HG03565 (cell line): ENCODE data around the gene GLRX.

Experiments used
- ATAC-seq: cut with Tn5 transposase; IDR thresholded peaks from one replicate; pipeline ENCODE4 v1.9.1; 2021; ENCODE audit warnings: mild to moderate bottlenecking, moderate library complexity; ENCODE audit not compliant: unreplicated experiment

The GLRX gene

DNA sequence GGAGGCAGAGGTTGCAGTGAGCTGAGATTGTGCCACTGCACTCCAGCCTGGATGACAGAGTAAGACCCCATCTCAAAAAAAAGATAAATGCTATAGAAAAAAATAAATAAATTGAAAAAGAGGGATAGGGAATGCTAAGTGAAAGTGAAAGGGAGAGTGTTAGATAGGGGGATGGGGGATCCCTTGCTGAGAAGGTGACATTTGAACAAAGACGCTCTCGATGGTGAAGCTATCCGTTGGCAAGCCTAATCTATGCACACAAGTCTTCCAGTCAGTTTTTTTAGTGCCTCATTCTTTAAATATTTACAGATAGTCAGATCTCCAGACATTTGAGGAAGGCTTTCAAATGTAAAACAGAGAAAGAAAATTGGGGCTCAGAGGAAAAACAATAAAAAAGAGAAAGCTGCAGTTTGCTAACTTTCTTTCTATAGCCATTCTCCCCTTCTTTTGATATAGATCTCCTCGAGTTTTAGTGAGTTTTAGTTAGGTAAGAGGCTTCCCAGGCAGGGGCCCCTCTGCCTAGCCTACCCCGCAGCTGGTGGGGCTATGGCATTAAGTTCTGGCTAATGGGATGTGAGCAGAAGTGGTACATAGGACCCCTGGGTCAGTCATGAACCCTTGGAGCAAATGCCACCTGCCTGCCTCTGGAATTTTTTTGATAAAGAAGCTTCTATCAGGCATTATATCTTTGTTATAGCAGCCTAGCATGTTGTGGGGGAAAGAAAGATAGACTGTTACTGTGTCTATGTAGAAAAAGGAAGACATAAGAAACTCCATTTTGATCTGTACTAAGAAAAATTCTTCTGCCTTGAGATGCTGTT is 12.0 kb downstream of the GLRX start:
- ATAC-seq = no peak

- ATAC-seq = no peak
Observed at GRCh38 chr5:95809414-95809960, 13.0 kb downstream of the GLRX start.

- ATAC-seq = peak; percentile 98
Observed at GRCh38 chr5:95808686-95809413, 13.7 kb downstream of the GLRX start.

DNA sequence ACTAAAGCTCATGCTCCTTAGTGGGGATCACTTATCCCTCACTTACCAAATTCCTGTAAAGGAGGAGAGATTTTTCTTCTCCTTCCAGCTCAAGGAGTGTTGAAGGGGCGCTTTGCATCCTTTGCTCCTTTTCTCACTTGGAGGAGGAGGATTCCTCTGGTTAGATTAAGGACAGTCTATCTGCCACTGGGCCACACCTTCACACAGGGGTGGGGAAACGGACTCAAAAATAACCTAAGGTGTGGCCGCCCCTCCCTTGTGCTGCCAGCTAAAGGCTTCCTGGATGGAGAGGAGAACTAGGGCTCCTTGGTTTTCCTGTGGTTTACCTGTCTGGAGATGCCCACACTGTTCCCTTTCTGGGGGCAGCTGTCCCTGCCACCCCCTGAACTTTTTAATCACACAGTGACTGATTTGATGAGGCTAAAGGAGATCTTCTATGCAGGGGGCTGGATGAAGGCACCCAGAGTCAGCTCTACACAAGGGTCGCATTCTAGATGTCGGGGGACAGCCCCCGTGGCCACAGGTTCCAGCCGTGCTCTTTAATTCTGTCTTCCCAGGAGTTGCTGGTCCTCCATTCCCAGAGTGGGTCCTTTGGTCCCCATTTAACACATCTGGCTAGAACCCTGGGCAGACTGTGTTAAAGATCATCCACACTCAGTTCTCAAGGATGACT is 14.4 kb downstream of the GLRX start:
- no peak for ATAC-seq

DNA sequence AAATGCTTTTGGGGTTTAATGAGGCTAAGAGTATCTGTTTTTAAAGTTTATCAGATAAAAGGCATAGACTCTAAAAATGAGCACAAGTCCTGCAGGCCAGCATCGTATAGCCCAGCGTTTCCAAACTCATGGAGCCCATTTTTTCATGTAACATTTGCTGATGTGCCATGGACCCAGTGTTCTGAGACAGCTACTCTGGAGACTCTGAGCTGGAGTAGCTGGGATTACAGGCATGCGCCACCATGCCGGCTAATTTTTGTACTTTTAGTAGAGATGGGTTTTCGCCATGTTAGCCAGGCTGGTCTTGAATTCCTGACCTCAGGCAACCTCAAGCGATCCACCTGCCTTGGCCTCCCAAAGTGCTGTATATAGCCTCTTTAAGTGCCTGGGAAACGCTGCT is 15.8 kb downstream of the GLRX start:
- ATAC-seq = no peak

DNA sequence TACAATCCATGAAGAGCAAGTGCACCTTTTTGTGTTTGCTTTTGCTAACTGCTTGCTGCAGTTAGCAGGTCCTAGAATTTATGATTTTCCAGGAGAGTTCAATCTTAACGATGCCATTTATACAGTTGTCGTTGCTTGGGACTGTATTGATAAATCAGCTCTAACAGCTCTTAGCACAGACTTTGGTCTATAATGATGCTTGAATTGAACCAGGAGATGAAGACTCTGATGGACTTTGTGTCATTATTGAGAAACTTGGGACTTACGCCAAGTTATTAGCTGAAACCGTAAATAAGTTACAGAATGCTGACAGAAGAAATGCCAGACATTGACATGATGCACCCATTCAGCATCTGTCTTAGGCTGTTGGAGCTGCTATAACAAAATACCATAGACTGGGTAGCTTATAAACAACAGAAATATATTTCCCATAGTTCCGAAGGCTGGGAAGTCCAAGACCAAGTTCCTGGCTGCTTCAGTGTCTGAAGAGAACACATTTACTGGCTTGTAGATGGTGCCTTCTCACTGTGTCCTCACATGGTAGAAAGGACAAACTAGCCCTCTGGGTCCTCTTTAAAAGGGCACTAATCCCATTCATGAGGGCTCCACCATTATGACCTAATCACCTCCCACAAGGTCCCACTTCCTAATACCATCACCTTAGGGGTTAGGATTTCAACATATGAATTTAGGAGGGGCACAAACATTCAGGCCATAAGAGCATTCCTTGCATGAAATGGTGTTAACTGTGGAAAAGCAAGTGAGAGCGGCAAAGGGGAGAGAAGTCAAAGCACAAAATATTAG is 17.6 kb downstream of the GLRX start:
- ATAC-seq = no peak

- no peak for ATAC-seq
Observed at GRCh38 chr5:95803271-95804148, 19.0 kb downstream of the GLRX start.

- ATAC-seq = no peak
Observed at GRCh38 chr5:95801961-95802360, 20.6 kb downstream of the GLRX start.

DNA sequence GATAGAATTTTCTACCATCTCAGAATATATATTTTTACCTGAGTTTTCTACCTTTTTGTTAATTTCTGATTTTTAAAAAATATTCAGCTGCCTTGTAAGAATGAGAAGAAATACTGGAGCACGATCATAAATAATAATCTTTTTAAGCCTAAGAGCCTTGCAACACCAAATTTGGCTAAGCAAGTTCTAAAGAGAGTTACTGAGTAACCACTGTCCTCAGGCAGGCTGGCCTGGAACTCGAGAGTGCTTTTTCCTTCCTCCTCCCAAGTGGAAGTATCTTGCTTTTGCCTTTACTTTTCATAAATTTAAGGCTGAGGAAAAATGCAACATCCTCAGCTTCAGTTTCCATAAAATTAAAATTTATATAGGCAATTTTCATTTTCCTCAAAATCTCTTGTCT is 21.0 kb downstream of the GLRX start:
- no peak for ATAC-seq

DNA sequence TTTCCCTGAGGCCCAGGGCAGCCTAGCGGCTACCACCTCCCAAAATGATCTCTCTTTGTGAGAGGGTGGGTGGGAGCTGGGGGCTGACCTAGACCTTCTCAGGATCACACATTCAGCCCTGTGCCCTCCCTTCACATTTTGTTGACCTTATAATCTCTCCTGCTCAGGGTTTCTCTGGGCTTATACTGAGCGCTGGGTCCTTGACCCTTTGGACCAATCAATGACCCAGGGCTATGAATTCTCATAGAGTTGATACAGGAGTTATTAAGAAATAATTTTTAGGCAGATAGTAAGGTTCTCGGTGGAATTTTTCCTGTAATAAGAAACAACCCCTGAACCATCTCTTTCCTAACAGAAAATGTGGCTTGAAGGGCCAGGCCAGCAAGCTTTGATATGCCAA is 22.0 kb downstream of the GLRX start:
- no peak for ATAC-seq

- ATAC-seq = no peak
Observed at GRCh38 chr5:95799191-95799835, 23.2 kb downstream of the GLRX start.

GRCh38 chr5:95798545-95798944 is 24.0 kb downstream of the GLRX start:
- ATAC-seq = no peak

GRCh38 chr5:95798048-95798447 is 24.5 kb downstream of the GLRX start:
- no peak for ATAC-seq

- no peak for ATAC-seq
Observed at GRCh38 chr5:95797301-95797700, 25.2 kb downstream of the GLRX start.

DNA sequence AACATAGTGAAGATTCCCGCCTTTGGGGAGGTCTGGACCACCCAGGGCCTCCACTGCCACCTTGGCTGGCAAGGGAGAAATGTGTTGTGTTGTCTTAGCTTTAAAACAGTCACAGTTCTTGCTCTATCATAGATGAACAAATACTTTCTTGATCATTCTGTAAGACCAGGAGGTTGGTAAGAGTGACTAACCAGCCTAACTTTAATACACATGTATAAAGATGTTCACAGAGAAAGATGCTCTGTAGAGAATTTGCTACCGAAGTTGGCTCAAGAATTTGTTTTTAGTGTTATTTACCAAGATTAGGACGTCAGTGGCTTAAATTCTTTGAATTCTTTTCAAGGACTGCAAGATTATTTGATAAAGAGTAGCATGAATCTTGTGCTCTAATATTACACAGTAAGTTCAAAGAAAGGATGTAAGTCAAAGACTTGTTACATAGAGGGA is 28.4 kb downstream of the GLRX start:
- no peak for ATAC-seq

- ATAC-seq = no peak
Observed at GRCh38 chr5:95791751-95792150, 30.8 kb downstream of the GLRX start.

GRCh38 chr5:95788493-95788892 is 34.0 kb downstream of the GLRX start:
- ATAC-seq = no peak

- ATAC-seq = no peak
Observed at GRCh38 chr5:95786821-95787418, 35.6 kb downstream of the GLRX start.
